ENCODE results near the gene RTN4RL1.
A peak's percentile ranks its signal among the peaks of the same experiment; 100 is the strongest.
"Not testable (repeated sequence)": the region's sequence is repeated elsewhere in the genome, so short reads cannot be mapped to it uniquely, and the experiment has no call there.

The RTN4RL1 gene

GRCh38 chr17:2023692-2024571 lies 1.2 kb downstream of the RTN4RL1 start:
- H3K27ac ChIP-seq (ENCODE audit: low read depth, low read length) = no peak overlapping the region
- H3K4me1 ChIP-seq (ENCODE audit: control insufficient read depth, insufficient read depth, low read length) = no peaks in the 10 kb centered on the region
- H3K4me3 ChIP-seq (ENCODE audit: low read length) = peak overlapping the region; percentile 51
- H3K9ac ChIP-seq (ENCODE audit: low read length) = no peak overlapping the region
- H3K27me3 ChIP-seq (ENCODE audit: control insufficient read depth, insufficient read depth, low read length) = peaks cover 4% of the 10 kb centered on the region
- no peaks in the 10 kb centered on the region for H3K36me3 ChIP-seq (ENCODE audit: control insufficient read depth, insufficient read depth, low read length)

GRCh38 chr17:2023256-2023655 lies 1.9 kb downstream of the RTN4RL1 start:
- H3K36me3 ChIP-seq (ENCODE audit: control insufficient read depth, insufficient read depth, low read length) = no peaks in the 10 kb centered on the region
- H3K4me1 ChIP-seq (ENCODE audit: control insufficient read depth, insufficient read depth, low read length) = no peaks in the 10 kb centered on the region
- no peak overlapping the region for H3K9ac ChIP-seq (ENCODE audit: low read length)
- H3K27me3 ChIP-seq (ENCODE audit: control insufficient read depth, insufficient read depth, low read length) = peaks cover 11% of the 10 kb centered on the region
- H3K27ac ChIP-seq (ENCODE audit: low read depth, low read length) = no peak overlapping the region
- H3K4me3 ChIP-seq (ENCODE audit: low read length) = no peak overlapping the region

- Histone ChIP-seq H3K27ac (ENCODE audit: low read depth, low read length) (no peak overlapping the region), H3K4me1 (ENCODE audit: control insufficient read depth, insufficient read depth, low read length) (no peaks in the 10 kb centered on the region), H3K36me3 (ENCODE audit: control insufficient read depth, insufficient read depth, low read length) (no peaks in the 10 kb centered on the region), H3K27me3 (ENCODE audit: control insufficient read depth, insufficient read depth, low read length) (peaks cover 10% of the 10 kb centered on the region), H3K9ac (ENCODE audit: low read length) (no peak overlapping the region), H3K4me3 (ENCODE audit: low read length) (no peak overlapping the region)
Measured at GRCh38 chr17:2022647-2023240, 2.4 kb downstream of the RTN4RL1 start.

- no peak overlapping the region for H3K4me3 ChIP-seq (ENCODE audit: low read length)
- no peak overlapping the region for H3K27ac ChIP-seq (ENCODE audit: low read depth, low read length)
- no peaks in the 10 kb centered on the region for H3K36me3 ChIP-seq (ENCODE audit: control insufficient read depth, insufficient read depth, low read length)
- H3K27me3 ChIP-seq (ENCODE audit: control insufficient read depth, insufficient read depth, low read length) = peaks cover 10% of the 10 kb centered on the region
- no peak overlapping the region for H3K9ac ChIP-seq (ENCODE audit: low read length)
- no peaks in the 10 kb centered on the region for H3K4me1 ChIP-seq (ENCODE audit: control insufficient read depth, insufficient read depth, low read length)
Measured at GRCh38 chr17:2020721-2021120, 4.4 kb downstream of the RTN4RL1 start.

GRCh38 chr17:2019723-2020122 lies 5.4 kb downstream of the RTN4RL1 start:
- Histone ChIP-seq H3K36me3 (ENCODE audit: control insufficient read depth, insufficient read depth, low read length) (no peaks in the 10 kb centered on the region), H3K27me3 (ENCODE audit: control insufficient read depth, insufficient read depth, low read length) (peaks cover 10% of the 10 kb centered on the region), H3K9ac (ENCODE audit: low read length) (no peak overlapping the region), H3K27ac (ENCODE audit: low read depth, low read length) (no peak overlapping the region), H3K4me3 (ENCODE audit: low read length) (no peak overlapping the region), H3K4me1 (ENCODE audit: control insufficient read depth, insufficient read depth, low read length) (no peaks in the 10 kb centered on the region)

- Histone ChIP-seq H3K36me3 (ENCODE audit: control insufficient read depth, insufficient read depth, low read length) (no peaks in the 10 kb centered on the region), H3K27ac (ENCODE audit: low read depth, low read length) (no peak overlapping the region), H3K4me3 (ENCODE audit: low read length) (no peak overlapping the region), H3K4me1 (ENCODE audit: control insufficient read depth, insufficient read depth, low read length) (no peaks in the 10 kb centered on the region), H3K9ac (ENCODE audit: low read length) (no peak overlapping the region), H3K27me3 (ENCODE audit: control insufficient read depth, insufficient read depth, low read length) (peaks cover 10% of the 10 kb centered on the region)
Measured at GRCh38 chr17:2018716-2019510, 6.2 kb downstream of the RTN4RL1 start.

- no peaks in the 10 kb centered on the region for H3K36me3 ChIP-seq (ENCODE audit: control insufficient read depth, insufficient read depth, low read length)
- H3K4me3 ChIP-seq (ENCODE audit: low read length) = no peak overlapping the region
- H3K27ac ChIP-seq (ENCODE audit: low read depth, low read length) = no peak overlapping the region
- peaks cover 10% of the 10 kb centered on the region for H3K27me3 ChIP-seq (ENCODE audit: control insufficient read depth, insufficient read depth, low read length)
- no peak overlapping the region for H3K9ac ChIP-seq (ENCODE audit: low read length)
- H3K4me1 ChIP-seq (ENCODE audit: control insufficient read depth, insufficient read depth, low read length) = no peaks in the 10 kb centered on the region
Measured at GRCh38 chr17:2017274-2017941, 7.7 kb downstream of the RTN4RL1 start.

GRCh38 chr17:2016494-2016893 lies 8.6 kb downstream of the RTN4RL1 start:
- Histone ChIP-seq H3K9ac (ENCODE audit: low read length) (no peak overlapping the region), H3K27me3 (ENCODE audit: control insufficient read depth, insufficient read depth, low read length) (peaks cover 10% of the 10 kb centered on the region), H3K4me3 (ENCODE audit: low read length) (no peak overlapping the region), H3K27ac (ENCODE audit: low read depth, low read length) (no peak overlapping the region), H3K4me1 (ENCODE audit: control insufficient read depth, insufficient read depth, low read length) (peaks cover 2% of the 10 kb centered on the region), H3K36me3 (ENCODE audit: control insufficient read depth, insufficient read depth, low read length) (no peaks in the 10 kb centered on the region)

- peaks cover 10% of the 10 kb centered on the region for H3K27me3 ChIP-seq (ENCODE audit: control insufficient read depth, insufficient read depth, low read length)
- no peak overlapping the region for H3K4me3 ChIP-seq (ENCODE audit: low read length)
- H3K36me3 ChIP-seq (ENCODE audit: control insufficient read depth, insufficient read depth, low read length) = no peaks in the 10 kb centered on the region
- H3K27ac ChIP-seq (ENCODE audit: low read depth, low read length) = no peak overlapping the region
- H3K4me1 ChIP-seq (ENCODE audit: control insufficient read depth, insufficient read depth, low read length) = peaks cover 2% of the 10 kb centered on the region
- H3K9ac ChIP-seq (ENCODE audit: low read length) = no peak overlapping the region
Measured at GRCh38 chr17:2015314-2015713, 9.8 kb downstream of the RTN4RL1 start.

- peaks cover 2% of the 10 kb centered on the region for H3K4me1 ChIP-seq (ENCODE audit: control insufficient read depth, insufficient read depth, low read length)
- H3K27ac ChIP-seq (ENCODE audit: low read depth, low read length) = no peak overlapping the region
- H3K36me3 ChIP-seq (ENCODE audit: control insufficient read depth, insufficient read depth, low read length) = no peaks in the 10 kb centered on the region
Measured at GRCh38 chr17:2013994-2014317, 11.2 kb downstream of the RTN4RL1 start.

GRCh38 chr17:2013220-2013993 lies 11.7 kb downstream of the RTN4RL1 start:
- H3K27me3 ChIP-seq (ENCODE audit: control insufficient read depth, insufficient read depth, low read length); H3K4me1 ChIP-seq (ENCODE audit: control insufficient read depth, insufficient read depth, low read length); H3K4me3 ChIP-seq (ENCODE audit: low read length); H3K36me3 ChIP-seq (ENCODE audit: control insufficient read depth, insufficient read depth, low read length); H3K9ac ChIP-seq (ENCODE audit: low read length); H3K27ac ChIP-seq (ENCODE audit: low read depth, low read length): not testable (repeated sequence)

More at GRCh38 chr17:2013994-2014317, 11.2 kb downstream of the RTN4RL1 start:
- Histone ChIP-seq H3K4me3 (ENCODE audit: low read length) (no peak overlapping the region), H3K9ac (ENCODE audit: low read length) (no peak overlapping the region), H3K27me3 (ENCODE audit: control insufficient read depth, insufficient read depth, low read length) (peaks cover 10% of the 10 kb centered on the region)
